IPS-18c (cell line): ENCODE results near the gene CPNE4.
"Not testable (repeated sequence)": the region's sequence is repeated elsewhere in the genome, so short reads cannot be mapped to it uniquely, and the experiment has no call there.

Experiments
- H3K4me3 ChIP-seq: 2 replicates; pipeline ENCODE4 v1.7.0; 2013; ENCODE audit warnings: low read depth, mild to moderate bottlenecking, low read length, moderate library complexity; ENCODE audit not compliant: insufficient read depth
- H3K9me3 ChIP-seq: one replicate; pipeline ENCODE4 v1.6.1; 2013; ENCODE audit warnings: mild to moderate bottlenecking, low read length, moderate library complexity; ENCODE audit not compliant: control insufficient read depth, insufficient read depth

CPNE4 gene

DNA sequence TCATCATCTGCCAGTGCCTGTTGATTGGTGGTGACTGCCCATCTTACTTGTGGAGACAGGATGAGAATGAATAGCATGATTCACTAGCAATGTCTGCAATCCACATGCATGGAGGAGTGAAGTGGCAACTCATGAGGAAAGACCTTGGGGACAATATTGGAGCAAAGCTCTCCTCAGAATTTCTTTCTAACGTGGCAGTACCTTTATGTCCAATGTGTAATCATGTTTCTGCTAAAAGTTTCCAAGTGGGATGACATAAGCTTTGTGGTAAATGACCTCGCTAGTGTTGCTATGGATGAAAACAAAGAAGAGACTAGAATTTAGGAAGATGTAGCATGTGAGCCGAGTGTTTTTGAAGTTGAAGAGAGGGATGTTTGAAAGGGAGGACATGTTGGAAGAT lies 117.8 kb downstream of the CPNE4 start:
- no peaks in the 10 kb centered on the region for H3K9me3 ChIP-seq
- H3K4me3 ChIP-seq = no peak overlapping the region

DNA sequence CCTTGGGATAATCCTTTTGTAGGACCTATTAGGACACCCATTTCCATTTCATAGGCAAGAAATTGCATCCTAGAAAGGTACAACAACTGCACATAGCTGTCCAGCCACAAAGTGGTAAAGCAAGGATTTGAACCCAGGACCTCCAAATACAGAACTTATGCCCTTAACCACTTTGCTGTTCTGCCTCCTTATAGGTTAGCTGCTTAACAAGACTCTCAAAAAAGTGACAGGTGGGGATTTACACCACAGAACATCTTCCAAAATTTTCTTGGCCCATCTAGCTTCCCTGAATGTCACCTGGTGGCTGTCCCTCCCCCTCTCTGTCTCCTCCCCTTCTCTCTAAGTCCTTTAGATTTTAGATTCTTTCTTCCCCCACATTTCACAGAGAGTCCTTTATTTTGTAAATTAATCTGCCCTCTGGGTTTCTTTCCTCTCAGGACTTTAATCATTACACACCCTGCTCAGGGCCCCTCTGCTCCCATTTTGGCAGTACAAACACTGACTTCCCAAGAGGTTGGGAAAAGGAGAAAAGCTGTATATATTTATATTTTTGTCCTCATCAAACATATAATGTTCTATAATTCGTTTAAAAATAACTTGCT lies 120.6 kb downstream of the CPNE4 start:
- Histone ChIP-seq H3K4me3 (no peak overlapping the region), H3K9me3 (no peaks in the 10 kb centered on the region)

DNA sequence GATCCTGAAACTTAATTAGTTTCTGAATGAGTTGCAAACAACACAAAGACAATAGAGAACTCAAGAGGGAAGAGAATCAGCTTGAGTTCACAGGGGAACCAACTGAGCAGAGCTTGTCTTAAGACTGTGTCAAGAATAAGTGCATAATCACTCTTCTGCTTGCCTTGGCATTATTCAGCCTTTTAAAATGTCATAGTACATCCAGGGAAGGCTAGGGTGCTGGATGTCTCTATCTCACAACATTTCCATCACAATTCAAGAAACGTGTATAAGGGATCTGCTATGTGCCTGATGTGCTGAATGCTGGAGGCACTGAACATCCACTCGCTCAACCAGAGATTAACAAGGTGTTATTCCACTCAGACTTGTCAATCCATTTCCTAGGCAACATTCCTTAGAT lies 122.6 kb downstream of the CPNE4 start:
- Histone ChIP-seq H3K4me3 (no peak overlapping the region), H3K9me3 (no peaks in the 10 kb centered on the region)

DNA sequence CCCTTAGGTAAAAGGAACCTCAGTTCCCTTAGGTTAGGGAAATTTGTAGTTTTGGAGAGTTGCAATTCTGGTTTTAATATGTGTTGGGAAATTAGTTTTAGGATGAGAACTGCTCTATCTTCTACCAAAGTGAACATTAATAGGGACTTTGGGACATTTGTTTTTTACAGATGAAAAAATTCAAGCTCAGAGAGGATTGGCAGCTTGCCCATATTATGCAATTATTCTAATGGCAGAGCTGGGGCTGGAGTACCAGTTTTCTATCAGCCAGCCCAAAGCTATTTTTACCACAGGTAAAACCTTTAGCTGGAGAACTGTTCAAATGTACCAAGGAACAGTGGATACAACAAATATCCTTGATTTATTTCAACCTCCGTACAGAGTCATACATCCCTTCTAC lies 127.0 kb downstream of the CPNE4 start:
- H3K4me3 ChIP-seq = no peak overlapping the region
- no peaks in the 10 kb centered on the region for H3K9me3 ChIP-seq

DNA sequence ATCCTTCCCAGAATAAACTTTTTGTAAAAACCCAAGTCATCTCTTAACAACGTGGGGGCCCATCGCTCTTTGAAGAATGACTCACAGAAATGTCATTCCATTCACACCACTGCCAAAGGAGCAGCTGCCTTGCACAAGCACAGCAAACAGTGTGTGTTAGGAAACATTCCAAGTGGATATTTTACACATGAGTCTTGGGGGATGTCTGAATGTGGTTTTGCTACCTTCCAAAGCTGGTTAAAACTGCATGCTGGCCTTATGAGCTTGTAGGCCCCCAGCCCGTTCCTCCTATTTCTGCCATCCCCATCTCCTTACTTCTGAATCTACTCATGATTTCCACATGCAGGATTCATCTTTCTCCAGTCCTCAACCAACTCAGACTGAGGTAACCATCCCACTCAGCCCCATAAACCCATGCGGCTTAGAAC lies 130.8 kb downstream of the CPNE4 start:
- Histone ChIP-seq H3K4me3 (no peak overlapping the region), H3K9me3 (no peaks in the 10 kb centered on the region)

DNA sequence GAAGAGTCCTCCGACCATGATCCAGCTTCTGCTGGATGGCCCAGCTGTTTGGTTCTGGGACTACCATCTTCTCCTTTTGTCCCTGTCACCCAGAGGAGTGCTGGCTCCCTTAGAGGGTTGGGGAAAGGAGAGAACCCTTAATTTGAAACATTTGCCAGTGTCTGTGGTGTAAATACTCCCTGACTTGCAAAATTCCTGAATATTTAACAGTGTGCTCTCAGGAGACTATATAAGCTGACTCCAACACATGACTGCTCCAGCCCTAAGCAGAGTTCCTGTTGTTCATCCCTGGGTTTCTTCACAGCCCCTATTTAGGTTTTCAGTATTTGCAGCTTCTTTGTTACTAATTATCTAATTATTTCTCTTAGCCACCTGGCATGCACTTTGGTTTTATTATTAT lies 133.1 kb downstream of the CPNE4 start:
- Histone ChIP-seq H3K9me3 (no peaks in the 10 kb centered on the region), H3K4me3 (no peak overlapping the region)

DNA sequence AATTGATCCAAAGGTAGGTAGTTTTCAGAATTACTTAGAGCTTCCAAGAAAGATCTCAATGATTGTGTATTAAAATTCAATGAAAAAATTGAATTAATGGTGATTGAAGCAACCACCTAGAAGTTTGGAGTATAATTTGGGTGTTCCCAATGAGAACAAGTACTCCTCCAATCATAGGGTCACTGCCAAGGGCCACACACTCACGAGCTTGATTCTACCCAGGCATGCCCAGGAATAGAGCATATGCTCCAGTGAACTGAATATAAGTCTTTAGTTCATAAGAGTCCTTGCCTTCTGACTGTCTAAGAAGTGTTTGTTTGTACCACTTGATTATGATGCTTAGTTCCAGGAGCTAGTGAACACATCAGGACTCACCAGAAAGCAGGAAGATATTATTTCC lies 133.9 kb downstream of the CPNE4 start:
- H3K9me3 ChIP-seq = no peaks in the 10 kb centered on the region

DNA sequence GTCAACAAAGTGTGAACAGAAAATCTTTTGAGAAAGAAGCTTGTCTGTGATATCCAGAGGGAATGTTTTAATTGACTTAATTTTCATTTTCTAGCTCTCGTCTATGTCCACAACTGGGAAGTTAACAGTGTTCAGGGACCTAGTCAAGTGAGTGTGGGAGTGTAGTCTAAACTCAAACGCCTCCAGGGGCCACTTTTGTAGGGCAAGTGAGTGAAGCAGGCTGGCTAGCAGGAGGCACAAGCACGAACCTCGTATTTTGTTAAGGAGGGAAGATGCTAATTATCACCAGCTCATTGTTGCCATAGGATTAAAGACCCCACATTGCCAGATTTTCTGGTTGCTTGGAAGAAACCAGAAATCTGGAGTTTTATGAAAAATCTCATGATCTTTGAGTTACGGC lies 135.8 kb downstream of the CPNE4 start:
- no peaks in the 10 kb centered on the region for H3K9me3 ChIP-seq
- H3K4me3 ChIP-seq = no peak overlapping the region

More for the DNA sequence above, 133.9 kb downstream of the CPNE4 start:
- H3K4me3 ChIP-seq = no peak overlapping the region

DNA sequence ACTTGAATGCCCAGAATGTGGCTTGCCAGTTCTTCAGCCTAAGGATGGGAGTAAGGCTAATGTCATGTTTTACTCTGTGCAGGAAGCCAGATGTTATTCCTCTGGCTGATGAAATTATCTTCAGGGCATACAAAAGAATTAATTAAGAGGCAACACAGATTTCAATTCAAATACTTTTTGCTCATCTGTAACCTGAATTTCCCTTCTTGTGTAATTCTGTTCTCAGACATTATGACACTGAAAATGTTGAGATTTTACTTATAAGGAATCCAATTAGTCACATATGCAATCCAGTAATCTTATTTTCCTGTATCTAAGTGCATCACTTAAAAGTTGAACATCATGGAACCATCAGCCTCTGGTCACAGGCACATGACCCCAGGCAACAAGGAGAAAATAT lies 136.5 kb downstream of the CPNE4 start:
- H3K9me3 ChIP-seq = no peaks in the 10 kb centered on the region
- no peak overlapping the region for H3K4me3 ChIP-seq

DNA sequence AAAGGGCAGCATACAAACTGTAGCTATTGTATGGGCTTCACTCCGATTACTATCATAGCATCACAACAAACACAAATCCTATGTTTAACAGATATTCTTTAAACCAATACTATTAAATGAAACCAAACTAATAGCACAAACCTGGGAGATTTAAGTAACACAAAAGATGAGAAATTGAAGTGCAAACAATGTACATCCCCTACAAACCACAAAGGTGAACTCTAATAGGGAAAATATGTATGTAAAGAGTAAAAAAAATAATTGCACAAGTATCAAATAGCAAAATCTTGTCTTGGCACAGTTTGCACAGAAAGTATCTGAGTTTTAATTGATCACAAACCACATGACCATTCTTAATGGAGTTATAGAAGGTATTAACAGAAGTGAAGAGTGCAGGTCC lies 138.5 kb downstream of the CPNE4 start:
- H3K4me3 ChIP-seq = no peak overlapping the region
- no peaks in the 10 kb centered on the region for H3K9me3 ChIP-seq

DNA sequence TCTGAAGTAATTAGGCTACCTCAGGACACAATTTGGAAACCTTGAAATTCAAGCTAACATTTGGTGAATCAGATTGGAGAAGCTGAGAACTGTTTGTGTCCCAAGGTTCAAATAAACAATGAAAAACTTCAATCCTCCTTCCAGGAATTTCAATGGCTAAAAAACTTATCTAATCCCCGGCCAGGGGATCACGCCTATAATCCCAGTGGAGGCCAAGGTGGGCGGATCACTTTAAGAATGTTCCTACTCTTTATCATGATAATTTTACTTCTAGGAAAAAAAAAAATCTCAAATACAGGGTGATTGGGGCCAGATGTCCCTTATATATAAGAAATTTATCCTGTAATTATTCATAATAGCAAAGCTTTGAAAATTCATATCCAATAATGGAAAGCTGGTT lies 139.0 kb downstream of the CPNE4 start:
- Histone ChIP-seq H3K4me3 (no peak overlapping the region), H3K9me3 (no peaks in the 10 kb centered on the region)

DNA sequence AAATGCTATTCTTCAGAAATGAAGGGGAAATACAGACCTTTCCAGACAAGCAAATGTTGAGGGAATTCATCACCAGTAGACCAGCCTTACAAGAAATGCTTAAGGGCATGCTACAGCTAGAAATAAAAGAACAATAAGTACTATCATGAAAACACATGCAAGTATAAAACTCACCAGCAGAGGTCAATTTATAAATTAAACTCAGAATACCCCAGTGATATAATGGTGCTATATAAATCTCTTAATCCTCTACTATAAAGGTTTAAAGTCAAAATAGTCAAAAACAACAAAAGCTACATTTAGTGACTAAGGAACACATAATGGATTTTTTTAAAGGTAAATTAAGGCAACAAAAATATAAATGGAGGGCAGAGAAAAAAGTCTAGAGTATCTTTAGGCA lies 142.5 kb downstream of the CPNE4 start:
- H3K9me3 ChIP-seq = no peaks in the 10 kb centered on the region
- H3K4me3 ChIP-seq = no peak overlapping the region

DNA sequence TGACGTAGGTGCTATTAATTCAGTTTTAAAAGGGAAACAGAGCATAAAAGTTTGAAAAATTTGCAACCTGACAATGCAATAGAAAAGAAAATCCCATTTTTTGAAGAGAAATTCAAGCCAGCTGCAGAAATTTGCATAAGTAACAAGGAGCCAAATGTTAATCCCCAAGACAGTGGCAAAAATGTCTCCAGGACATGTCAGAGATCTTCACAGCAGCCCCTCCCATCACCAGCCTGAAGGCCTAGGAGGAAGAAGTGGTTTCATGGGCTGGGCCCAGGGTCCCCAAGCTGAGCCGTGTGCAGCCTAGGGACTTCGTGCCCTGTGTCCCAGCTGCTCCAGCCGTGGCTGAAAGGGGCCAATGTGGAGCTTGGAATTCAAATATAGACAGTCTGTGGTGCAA lies 148.9 kb downstream of the CPNE4 start:
- H3K4me3 ChIP-seq, H3K9me3 ChIP-seq: not testable (repeated sequence)

DNA sequence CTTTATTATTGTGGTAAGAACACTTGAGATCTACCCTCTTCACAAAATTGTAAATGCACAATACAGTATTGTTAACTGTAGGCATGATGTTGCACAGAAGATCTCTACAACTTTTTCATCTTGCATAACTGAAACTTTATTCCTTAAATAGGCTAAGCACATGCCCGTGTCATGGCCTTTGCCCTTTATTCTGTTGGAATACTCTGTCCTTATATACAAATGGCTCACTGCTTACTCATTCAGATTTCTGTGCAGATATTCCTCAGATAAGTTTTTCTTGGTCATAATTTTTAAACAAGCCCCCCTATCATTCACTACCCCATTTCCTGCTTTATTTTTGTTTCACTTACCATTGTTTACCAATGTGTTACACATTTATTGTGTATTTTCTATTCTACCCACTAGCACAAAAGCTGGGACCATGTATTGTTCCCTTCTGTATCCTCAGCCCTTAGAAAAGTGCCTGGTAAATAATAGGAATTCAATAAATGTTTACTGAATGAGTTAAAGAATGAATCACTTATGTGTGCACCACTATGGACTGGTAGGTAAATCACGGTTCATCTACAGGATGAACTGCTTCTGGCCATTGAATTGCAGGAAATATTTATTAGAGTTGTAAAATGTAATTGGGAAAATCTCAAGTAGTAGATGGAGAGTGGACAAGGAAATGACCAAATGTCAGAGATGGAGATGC lies 151.0 kb downstream of the CPNE4 start:
- H3K9me3 ChIP-seq = no peaks in the 10 kb centered on the region
- H3K4me3 ChIP-seq = no peak overlapping the region

DNA sequence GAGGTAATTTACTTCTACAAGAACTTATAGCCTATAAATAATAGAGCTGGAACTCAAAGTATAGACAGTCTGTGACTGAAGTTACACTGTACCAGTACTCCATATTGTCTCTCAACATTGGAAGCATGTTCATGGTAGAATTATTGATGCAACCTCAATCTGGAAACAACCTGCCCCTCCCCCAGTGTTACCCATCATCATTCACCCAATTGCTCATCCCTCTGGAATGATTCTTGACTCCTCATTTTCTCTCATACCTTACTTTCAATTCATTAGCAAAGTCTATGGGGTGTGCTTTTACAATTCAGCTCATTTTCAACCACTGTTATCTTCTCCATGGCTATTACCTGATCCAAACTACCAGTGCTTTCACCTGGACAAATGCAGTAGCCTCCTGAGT lies 151.7 kb downstream of the CPNE4 start:
- no peak overlapping the region for H3K4me3 ChIP-seq
- H3K9me3 ChIP-seq = no peaks in the 10 kb centered on the region

DNA sequence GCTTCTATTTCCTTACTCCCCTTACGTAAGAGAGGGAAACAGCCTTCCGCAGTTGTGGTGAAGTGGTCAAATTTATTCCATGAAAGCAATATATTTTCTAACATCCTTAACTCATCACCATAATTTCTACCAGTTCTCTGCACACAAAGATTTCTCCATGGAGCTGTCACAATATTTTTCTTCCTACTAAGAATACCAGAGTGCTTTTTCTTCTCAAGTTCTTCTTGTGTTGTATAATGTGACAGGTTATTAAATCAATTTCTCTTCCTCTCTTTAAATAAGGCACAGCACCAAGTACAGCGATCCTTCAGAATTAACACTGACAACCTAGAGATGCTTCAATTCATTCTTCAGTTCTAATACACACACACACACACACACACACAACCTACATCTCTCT lies 153.0 kb downstream of the CPNE4 start:
- Histone ChIP-seq H3K9me3 (no peaks in the 10 kb centered on the region), H3K4me3 (no peak overlapping the region)

DNA sequence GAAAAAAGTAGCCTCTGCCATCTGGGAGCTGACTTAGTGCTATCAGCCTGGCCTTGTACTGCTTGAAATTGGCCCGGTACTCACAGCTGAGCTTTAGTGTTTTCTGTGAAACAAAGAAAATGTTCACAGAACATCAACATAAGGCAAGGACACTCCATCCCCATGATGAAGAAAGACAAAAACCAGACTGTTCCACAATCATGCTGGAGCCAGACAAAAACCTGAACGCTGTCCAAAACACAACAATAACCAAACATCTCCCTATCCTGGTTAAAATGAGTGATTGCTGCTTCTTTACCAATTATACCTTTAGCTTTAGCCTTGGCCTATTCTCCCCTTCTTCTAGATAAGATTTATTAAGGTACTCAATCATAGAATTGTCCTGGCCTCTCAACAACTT lies 153.9 kb downstream of the CPNE4 start:
- no peaks in the 10 kb centered on the region for H3K9me3 ChIP-seq

DNA sequence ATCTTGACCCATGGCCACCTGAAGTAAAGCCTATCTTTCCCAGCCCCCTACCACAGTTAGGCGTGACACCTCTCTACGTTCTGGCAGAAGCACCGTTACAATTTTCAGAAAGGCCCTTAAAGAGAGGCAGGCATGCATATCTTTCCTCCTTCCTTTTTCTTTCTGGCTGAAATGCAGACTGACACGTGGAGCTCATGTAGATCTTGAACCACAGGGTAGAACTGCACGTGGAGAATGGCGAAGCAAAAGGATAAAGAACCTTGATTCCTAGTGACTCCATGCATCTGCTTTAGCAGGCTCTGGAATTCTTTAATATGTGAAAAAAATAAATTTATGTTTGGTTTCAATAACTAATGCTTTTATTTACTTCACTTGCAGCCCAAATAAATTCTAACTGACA lies 166.6 kb downstream of the CPNE4 start:
- Histone ChIP-seq H3K4me3 (no peak overlapping the region), H3K9me3 (no peaks in the 10 kb centered on the region)

More for the DNA sequence above, 153.9 kb downstream of the CPNE4 start:
- H3K4me3 ChIP-seq = no peak overlapping the region

DNA sequence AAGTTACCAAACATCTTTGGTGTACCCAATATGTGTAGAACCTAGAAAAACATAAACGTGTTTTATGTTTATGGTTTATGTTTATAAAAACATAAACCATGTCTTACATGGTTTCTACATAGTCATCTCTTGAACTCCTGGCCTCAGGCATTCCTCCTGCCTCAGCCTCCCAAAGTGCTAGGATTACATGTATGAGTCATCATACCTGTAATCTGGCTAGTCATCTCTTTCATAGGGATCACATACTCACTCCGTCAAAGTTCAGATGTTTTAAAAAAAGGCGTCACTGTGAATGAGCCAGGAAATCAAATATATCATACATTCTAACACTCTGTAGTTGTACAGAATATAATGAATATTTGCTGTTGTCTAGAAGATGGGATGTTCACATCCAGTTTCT lies 178.6 kb downstream of the CPNE4 start:
- no peak overlapping the region for H3K4me3 ChIP-seq
- H3K9me3 ChIP-seq = no peaks in the 10 kb centered on the region
